ENCODE data around the gene CPNE8.

Gene CPNE8

GRCh38 chr12:38892976-38893375, 12.4 kb downstream of the CPNE8 start:
- no peak for DNase-seq

GRCh38 chr12:38892087-38892786, 13.2 kb downstream of the CPNE8 start:
- no peak for DNase-seq

DNA sequence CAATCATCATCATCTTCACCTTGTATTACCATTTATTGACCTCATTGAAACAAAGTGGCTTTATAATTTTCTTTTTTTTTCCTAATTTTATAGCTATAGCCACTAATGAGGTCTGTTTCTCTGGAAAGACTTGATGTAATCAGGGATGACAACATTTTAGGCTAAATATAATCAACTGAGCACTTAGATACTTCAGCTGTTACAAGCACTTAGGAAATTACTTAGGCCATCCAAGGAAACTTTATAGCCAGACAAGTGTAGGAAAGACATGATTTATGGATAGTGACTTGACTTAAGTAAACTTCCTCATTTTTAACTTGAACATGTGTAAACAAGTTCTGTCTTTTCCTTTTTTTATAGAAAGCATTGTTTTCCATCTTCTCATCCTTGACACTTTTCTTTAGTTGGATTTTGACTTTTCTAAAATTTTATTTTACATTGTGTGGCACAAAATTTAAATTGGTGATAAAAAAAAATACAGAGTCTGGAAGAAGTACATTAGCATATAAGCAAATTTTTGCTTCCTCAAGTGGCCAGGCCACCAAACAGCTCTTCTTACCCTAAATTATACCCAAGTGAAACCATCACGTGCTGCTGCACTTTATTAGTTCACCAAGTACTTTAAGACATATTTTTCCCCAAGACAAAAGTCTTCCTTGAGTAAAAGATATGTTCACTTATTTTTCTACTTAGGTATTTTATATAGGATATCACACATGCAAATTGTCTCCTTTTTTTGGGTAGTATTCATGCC, 15.1 kb downstream of the CPNE8 start:
- DNase-seq, result no peak

GRCh38 chr12:38889297-38889815, 16.0 kb downstream of the CPNE8 start:
- no peak for DNase-seq

- DNase-seq, result no peak
These were observed 17.6 kb downstream of the CPNE8 start for GRCh38 chr12:38887770-38888169.

- DNase-seq, result no peak
These were observed 18.5 kb downstream of the CPNE8 start for GRCh38 chr12:38886931-38887330.

- DNase-seq, result peak; percentile 30
These were observed 19.3 kb downstream of the CPNE8 start for GRCh38 chr12:38886064-38886463.

DNA sequence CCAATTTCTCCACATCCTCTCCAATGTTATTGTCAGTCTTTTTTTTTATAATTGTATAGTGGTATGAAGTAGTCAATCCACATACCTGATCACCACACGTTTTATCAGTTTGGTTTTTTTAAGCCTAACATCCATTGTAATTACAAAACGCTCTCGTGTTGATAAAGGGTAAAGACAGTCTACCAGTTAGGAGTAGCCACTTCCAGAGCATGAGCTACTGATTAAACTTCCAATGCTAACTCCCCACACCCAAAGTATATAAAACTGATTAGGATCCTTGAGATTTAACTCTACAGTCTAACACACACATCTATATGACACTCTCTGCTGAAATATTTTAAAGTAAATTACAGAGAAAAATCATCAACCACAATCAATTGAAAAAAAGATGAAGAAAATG, 20.7 kb downstream of the CPNE8 start:
- DNase-seq, result no peak

DNA sequence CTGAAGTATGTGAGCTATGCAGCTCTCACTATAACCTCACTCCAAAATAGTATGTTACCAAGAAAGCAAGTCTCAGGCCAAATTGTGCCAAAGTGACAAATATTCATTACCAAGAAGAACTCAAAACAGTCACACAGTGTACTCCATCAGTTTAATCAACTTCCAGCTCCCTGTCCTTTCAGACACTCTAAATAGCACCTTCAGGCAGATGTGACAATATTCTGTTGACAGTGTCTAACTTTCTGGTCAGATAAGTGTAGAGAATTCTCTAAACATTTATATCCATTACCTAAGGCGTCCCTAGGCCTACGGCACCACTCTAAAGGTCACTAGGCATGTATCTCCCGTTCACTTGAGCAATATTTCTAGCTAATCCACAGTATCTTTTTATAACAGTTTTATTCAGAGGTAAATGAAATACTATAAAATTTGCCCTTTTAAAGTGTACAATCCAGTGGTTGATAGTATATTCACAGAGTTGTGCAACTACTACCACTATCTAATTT, 21.7 kb downstream of the CPNE8 start:
- no peak for DNase-seq

DNA sequence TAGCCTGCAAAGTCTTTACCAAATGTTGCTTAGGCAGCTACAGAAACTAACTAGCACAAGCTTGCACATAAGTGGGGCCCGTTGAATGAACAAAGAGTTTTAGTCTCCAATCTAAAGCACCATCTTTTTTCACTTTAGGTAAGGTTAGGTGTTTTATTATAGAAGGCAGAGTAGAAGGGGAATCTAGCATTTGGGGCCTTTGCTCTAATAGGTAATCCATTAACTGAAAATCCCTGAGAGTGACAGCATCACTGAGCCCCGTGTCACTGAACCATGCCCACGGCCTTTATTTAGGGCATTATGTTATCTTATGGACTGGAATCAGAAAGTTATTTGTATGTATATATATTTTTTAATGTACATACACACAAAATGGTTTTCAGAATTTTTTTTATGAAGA, 25.1 kb downstream of the CPNE8 start:
- DNase-seq, result no peak

DNA sequence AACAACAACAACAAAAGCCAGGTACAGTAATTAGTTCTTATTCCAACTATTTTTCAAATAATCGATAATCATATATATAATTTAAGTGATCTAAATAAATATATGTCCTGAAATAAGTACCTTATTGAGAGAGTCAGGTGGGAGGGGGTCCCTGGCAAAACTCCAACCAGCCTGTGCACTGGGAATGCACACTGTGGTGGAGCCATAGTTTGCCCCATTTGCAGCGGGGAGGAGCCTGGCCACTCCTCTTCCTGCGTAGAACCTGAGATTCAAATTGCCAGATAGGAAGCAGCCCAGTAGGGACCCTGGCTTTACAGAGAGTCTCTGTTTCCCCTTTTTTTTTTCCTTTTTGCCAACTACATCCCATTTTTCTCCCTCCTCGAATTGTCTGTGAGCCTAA, 26.4 kb downstream of the CPNE8 start:
- DNase-seq, result no peak

DNA sequence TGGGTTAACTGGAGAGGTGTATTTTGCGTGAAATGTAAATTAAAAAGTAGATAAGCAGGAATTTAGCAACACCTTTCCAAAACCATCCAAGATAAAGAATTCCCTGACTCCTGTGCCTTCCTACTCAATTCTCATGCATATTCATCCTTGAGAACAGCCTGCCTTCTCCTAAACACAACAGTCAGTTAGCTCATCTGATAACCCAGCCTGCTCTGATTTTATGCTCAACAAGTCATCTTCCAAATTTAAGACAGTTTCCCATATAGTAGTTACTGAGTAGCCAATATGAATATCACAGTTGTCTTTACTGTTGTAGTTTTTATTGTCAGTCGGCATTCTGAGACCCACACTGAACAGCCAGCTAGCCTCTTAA, 27.1 kb downstream of the CPNE8 start:
- DNase-seq, result no peak

DNA sequence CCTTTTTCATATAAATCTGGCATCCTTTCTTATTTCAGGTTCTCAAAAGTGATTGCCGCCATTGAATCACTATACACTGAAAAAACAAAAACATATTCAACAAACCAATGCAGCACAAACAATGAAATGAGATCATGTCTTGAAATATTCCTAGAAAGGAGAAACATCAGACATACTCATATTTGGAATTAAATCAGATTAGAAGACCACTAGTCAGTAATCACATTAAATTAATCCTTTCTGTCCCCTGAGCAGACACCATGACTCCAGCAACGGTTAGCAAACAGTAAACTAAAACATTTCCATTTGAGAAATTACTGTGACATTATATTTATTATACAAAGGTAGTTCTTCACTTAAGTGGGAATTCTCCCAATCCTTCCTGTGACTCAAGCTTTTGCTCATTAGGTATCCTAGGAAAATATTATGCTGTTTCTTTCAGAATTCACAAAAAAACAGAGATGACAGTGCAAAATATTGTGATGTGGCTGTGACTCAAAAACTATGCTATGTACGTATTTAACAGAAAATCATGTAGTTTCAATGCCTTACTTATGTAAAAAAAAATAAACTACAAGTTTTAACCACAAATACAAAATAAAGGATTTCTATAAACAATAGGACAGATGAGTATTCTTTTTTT, 29.7 kb downstream of the CPNE8 start:
- DNase-seq, result no peak

GRCh38 chr12:38872561-38872960, 32.8 kb downstream of the CPNE8 start:
- no peak for DNase-seq

DNA sequence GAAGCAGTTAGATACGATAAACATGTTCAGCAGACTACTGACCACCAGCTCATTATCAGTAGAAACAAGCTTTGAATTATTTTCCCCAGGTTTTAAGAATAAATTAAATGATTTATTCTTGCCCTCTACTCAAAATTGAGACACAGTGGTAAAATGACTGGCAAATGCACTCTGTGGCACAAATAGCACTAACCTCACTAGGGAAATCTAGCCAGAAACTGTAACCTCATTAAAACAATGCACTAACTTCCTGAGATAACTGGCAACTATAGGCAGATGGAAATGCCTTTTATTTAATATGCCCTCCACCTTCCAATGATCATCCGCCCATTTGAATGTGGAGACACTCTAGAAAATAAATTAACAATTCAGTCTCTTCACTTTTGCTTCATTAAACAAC, 33.2 kb downstream of the CPNE8 start:
- DNase-seq, result no peak

GRCh38 chr12:38869036-38869435, 36.4 kb downstream of the CPNE8 start:
- no peak for DNase-seq

DNA sequence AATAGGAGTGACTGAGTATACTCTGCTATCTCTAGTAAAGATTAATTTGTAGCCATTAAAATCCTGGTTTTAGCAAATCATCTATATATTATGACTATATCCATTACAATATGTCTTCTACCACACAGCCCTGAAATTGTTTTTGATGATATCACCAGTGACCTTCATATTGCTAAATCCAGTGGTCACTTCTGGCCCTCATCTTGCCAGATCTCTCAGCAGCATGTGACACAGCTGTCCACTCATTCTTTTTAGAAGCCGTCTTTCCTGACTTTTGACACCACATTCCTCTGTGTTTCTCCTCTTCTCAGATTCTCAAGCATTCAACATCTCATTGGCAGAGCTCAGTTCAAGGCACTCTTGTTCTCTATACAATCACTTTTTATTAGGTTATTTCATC, 54.9 kb downstream of the CPNE8 start:
- no peak for DNase-seq

GRCh38 chr12:38847247-38847646, 58.1 kb downstream of the CPNE8 start:
- no peak for DNase-seq

DNA sequence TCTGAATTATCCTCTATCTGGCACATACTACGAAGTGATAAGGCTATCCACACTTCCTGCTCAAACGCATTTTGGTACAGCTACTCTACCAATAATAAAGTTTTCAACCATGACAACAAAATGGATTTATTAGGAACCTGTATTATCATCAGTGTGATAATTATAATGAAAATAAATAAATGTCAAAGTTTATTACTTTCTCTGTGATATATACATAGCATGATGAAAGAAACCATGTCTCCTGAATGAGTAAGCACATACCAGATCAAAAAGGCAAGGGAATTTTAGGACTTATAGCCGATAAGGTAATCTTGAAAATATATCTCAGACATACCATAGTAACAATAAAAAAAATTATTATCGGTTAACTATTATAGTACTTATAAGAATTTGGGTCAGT, 61.1 kb downstream of the CPNE8 start:
- no peak for DNase-seq

DNA sequence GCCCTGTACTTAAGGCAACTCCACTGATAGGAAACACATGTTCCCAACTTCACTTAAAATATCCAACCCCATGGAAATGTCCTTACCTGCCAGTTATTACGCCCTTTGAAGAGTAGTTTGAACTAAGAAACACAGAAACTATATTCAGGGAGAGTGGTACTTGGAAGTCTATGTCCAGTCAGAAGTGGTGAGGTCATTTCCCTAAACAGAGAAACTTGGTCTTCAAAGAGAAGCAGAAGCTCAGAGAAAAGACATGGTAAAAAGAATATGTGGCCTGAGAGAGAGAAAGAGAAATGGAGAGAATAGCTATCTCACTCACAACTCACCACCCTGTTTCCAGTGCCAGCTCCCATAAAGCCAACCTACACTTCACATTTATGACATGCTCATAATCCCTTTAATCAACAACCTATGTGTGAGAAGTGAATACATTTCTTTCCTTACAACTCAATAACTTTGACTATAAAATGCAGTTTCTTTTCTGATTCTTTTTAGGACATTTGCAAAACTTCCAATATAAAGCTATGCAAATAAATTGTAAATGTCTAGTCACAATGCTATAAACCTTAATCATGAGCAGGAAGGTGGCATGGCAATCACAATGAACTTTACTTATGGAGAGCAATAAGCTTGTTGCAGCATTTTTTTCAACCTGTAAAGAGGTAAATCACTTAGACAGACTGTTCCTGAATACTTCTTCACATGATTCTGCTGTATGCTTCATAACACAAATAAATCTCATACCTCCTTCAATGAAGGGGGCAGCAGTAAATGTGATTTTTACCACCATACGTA, 67.1 kb downstream of the CPNE8 start:
- DNase-seq, result no peak

DNA sequence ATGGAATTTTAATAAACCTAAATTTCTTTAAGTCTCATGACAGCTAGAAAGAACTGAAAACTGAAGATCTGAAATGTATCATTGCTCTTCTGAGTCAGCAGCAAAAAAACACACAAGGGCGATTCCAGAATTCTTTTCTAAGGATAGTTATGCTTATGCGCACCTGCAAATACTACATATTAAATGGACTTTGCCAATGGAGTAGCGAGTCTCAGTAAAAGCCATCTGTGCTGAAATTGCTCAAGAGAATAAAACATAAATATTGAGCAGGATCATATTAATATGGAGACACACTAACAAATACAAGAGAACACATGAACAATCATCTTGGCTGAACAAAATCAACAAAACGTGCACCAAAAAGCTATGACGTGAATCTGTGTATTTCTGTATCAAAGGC, 73.7 kb downstream of the CPNE8 start:
- no peak for DNase-seq

GRCh38 chr12:38825006-38825405, 80.4 kb downstream of the CPNE8 start:
- DNase-seq, result no peak

GRCh38 chr12:38823738-38824137, 81.7 kb downstream of the CPNE8 start:
- no peak for DNase-seq
